ENCODE data around the gene BICC1. TPM values are rescaled to one million over a fixed set of nuclear protein-coding genes. Genes with fewer than 3 reads are reported as not detected.

Gene BICC1
- total and polyA plus RNA-seq, 10 donors: 0.86 to 5.4 (median 3.5) TPM

GRCh38 chr10:58714409-58714808 lies 201.7 kb downstream of the BICC1 start:
- H3K4me1 ChIP-seq: no peaks in the 10 kb centered on the region
- H3K4me3 ChIP-seq: no peak overlapping the region
- H3K36me3 ChIP-seq: no peaks in the 10 kb centered on the region
- WGBS, 5 donors: 65 to 79% (median 76%) methylated on average over 2 of the region's 2 CpGs
- DNase-seq: no peak
- no peak overlapping the region for H3K27ac ChIP-seq
- no peaks in the 10 kb centered on the region for H3K27me3 ChIP-seq (replicated peaks in 1 of 7)
- no peaks in the 10 kb centered on the region for H3K9me3 ChIP-seq
- intact Hi-C loops (cut with DNase I; ENCODE audit: low total_unique reads): no loop called here
- TF ChIP-seq CTCF (IDR thresholded peaks at IDR 0.05 in 8 of 11, conservative IDR thresholded peaks at IDR 0.05 in 3 of 11) (no peak), POLR2A (IDR thresholded peaks at IDR 0.05) (no peak), POLR2AphosphoS5 (IDR thresholded peaks at IDR 0.05) (no peak)

- no peaks in the 10 kb centered on the region for H3K36me3 ChIP-seq
- no peaks in the 10 kb centered on the region for H3K9me3 ChIP-seq
- WGBS, 5 donors: 52 to 78% (median 69%) methylated on average over 2 of the region's 2 CpGs
- intact Hi-C loops (cut with DNase I; ENCODE audit: low total_unique reads): no loop called here
- TF ChIP-seq CTCF (IDR thresholded peaks at IDR 0.05 in 8 of 11, conservative IDR thresholded peaks at IDR 0.05 in 3 of 11) (no peak), POLR2AphosphoS5 (IDR thresholded peaks at IDR 0.05) (no peak), POLR2A (IDR thresholded peaks at IDR 0.05) (no peak)
- H3K27ac ChIP-seq: no peak overlapping the region
- no peaks in the 10 kb centered on the region for H3K27me3 ChIP-seq (replicated peaks in 1 of 7)
- H3K4me1 ChIP-seq: no peaks in the 10 kb centered on the region
- H3K4me3 ChIP-seq: no peak overlapping the region
- DNase-seq: no peak
Observed at GRCh38 chr10:58715061-58715460, 202.4 kb downstream of the BICC1 start.

- no peaks in the 10 kb centered on the region for H3K4me1 ChIP-seq
- H3K36me3 ChIP-seq: no peaks in the 10 kb centered on the region
- WGBS, 5 donors: 60 to 71% (median 64%) methylated on average over 13 of the region's 13 CpGs
- H3K27ac ChIP-seq: no peak overlapping the region
- intact Hi-C loops (cut with DNase I; ENCODE audit: low total_unique reads): no loop called here
- no peaks in the 10 kb centered on the region for H3K9me3 ChIP-seq
- TF ChIP-seq POLR2A (IDR thresholded peaks at IDR 0.05): no peak
- TF ChIP-seq CTCF (IDR thresholded peaks at IDR 0.05 in 8 of 11, conservative IDR thresholded peaks at IDR 0.05 in 3 of 11): no peak
- TF ChIP-seq POLR2AphosphoS5 (IDR thresholded peaks at IDR 0.05): no peak
- no peak for DNase-seq
- no peak overlapping the region for H3K4me3 ChIP-seq
- H3K27me3 ChIP-seq (replicated peaks in 1 of 7): no peaks in the 10 kb centered on the region
Observed at GRCh38 chr10:58718596-58718995, 205.9 kb downstream of the BICC1 start.

GRCh38 chr10:58721601-58722281 lies 209.1 kb downstream of the BICC1 start:
- TF ChIP-seq POLR2AphosphoS5 (IDR thresholded peaks at IDR 0.05): no peak
- TF ChIP-seq CTCF (IDR thresholded peaks at IDR 0.05 in 8 of 11, conservative IDR thresholded peaks at IDR 0.05 in 3 of 11): no peak
- TF ChIP-seq POLR2A (IDR thresholded peaks at IDR 0.05): no peak
- no peak for DNase-seq
- Histone ChIP-seq H3K27ac (no peak overlapping the region), H3K27me3 (replicated peaks in 1 of 7) (no peaks in the 10 kb centered on the region), H3K4me1 (no peaks in the 10 kb centered on the region), H3K4me3 (no peak overlapping the region), H3K9me3 (no peaks in the 10 kb centered on the region), H3K36me3 (no peaks in the 10 kb centered on the region)
- intact Hi-C loops (cut with DNase I; ENCODE audit: low total_unique reads): no loop called here
- WGBS, 5 donors: 82 to 94% (median 87%) methylated on average over 4 of the region's 4 CpGs

Measured in spleen (tissue), 11 donors.